HepG2 (cell line): Measurements from ENCODE around the gene USP20. TPM values are rescaled to one million over a fixed set of nuclear protein-coding genes. Genes with fewer than 3 reads are reported as not detected.

Experiments
- ATAC-seq: fragments of 200-7000 bp; cut with Tn5 transposase; 3 replicates; pipeline ENCODE4 v1.9.1; 2020; ENCODE audit warnings: mild to moderate bottlenecking, moderate library complexity
- BruUV-seq: library from RNA; stranded (reverse); fragments of 400-500 nt; replicated peaks from 2 replicates; lab custom pipeline; 2021; lab: Mats Ljungman, UMichigan
- CTCF ChIA-PET: fragments of 300-600 bp; formaldehyde crosslinking; extraction: SDS; loops from one replicate; lab custom pipeline; 2021; ENCODE audit warnings: low total read pairs, inconsistent platforms, low intra/inter-chr PET ratio; lab: Yijun Ruan, JAX
- POLR2A ChIA-PET: fragments of 350-600 bp; sonication (Branson Sonifier 250); formaldehyde crosslinking; loops from one replicate; lab custom pipeline; 2020; ENCODE audit warnings: antibody characterized with exemption, inconsistent platforms; lab: Yijun Ruan, JAX
- DNase-seq: peaks from one replicate; pipeline ENCODE4 v3.0.0-alpha.2; 2015; ENCODE audit warnings: low spot score
- FAIRE-seq: peaks from 3 replicates; lab custom pipeline; 2011; peaks lifted over from hg19 to GRCh38; lab: Jason Lieb, UNC
- H2AFZ ChIP-seq: one replicate; pipeline ENCODE4 v1.6.1; 2011; ENCODE audit warnings: low read length, inconsistent platforms
- H3K27ac ChIP-seq: fragments of 300-600 bp; 3 replicates; pipeline ENCODE4 v1.8.0; 2011; ENCODE audit warnings: mixed run types, mild to moderate bottlenecking, mixed read lengths, low read length, inconsistent platforms; ENCODE audit not compliant: insufficient read depth; ENCODE audit errors: extremely low read length
- H3K27me3 ChIP-seq, 2 experiments: fragments of 200-600 bp in 1 of 2; 2 replicates in 1 of 2; 3 replicates in 1 of 2; pipeline versions ENCODE4 v1.6.0 to v1.8.0; 2011; ENCODE audit warnings: low read length in 2 of 2, mild to moderate bottlenecking in 2 of 2, moderate library complexity in 2 of 2, inconsistent platforms in 1 of 2; ENCODE audit not compliant: insufficient read depth in 2 of 2, control insufficient read depth in 1 of 2
- H3K36me3 ChIP-seq, 2 experiments: fragments of 200-600 bp in 1 of 2; replicated peaks in 1 of 2; 2 replicates in 1 of 2; 3 replicates in 1 of 2; pipeline versions ENCODE4 v1.5.1 to v1.8.0; 2011; ENCODE audit warnings: low read length in 2 of 2, inconsistent platforms in 1 of 2; ENCODE audit not compliant: insufficient read depth in 2 of 2, control insufficient read depth in 1 of 2
- H3K4me1 ChIP-seq: 2 replicates; pipeline ENCODE4 v1.5.1; 2012; ENCODE audit warnings: low read length, inconsistent platforms; ENCODE audit not compliant: insufficient read depth
- H3K4me2 ChIP-seq: 2 replicates; pipeline ENCODE4 v1.6.0; 2011; ENCODE audit warnings: low read depth, low read length, inconsistent platforms
- H3K4me3 ChIP-seq, 3 experiments: fragments of 200-600 bp in 1 of 3; sonication (generic), shearing (Covaris generic) in 1 of 3; replicated peaks in 1 of 3; 2 replicates each; pipeline ENCODE4 v1.5.1; 2011 to 2016; ENCODE audit warnings: low read length in 3 of 3, inconsistent platforms in 2 of 3, low read depth in 2 of 3, mild to moderate bottlenecking in 2 of 3, control low read depth in 1 of 3, mixed read lengths in 1 of 3; ENCODE audit not compliant: insufficient read depth in 1 of 3
- H3K79me2 ChIP-seq: one replicate; pipeline ENCODE4 v1.6.1; 2011; ENCODE audit warnings: low read length, inconsistent platforms; ENCODE audit not compliant: insufficient read depth
- H3K9ac ChIP-seq: 2 replicates; pipeline ENCODE4 v1.6.0; 2011; ENCODE audit warnings: mild to moderate bottlenecking, low read depth, low read length, inconsistent platforms; ENCODE audit not compliant: insufficient read depth
- H3K9me3 ChIP-seq: 2 replicates; pipeline ENCODE4 v1.5.1; 2012; ENCODE audit warnings: mild to moderate bottlenecking, low read length
- H4K20me1 ChIP-seq: 2 replicates; pipeline ENCODE4 v1.6.0; 2011; ENCODE audit warnings: inconsistent platforms, mild to moderate bottlenecking, low read length, moderate library complexity; ENCODE audit not compliant: insufficient read depth
- JDP2 ChIP-seq: sonication (generic); formaldehyde crosslinking; IDR thresholded peaks from 2 replicates; pipeline ENCODE4 v1.8.1; 2022; ENCODE audit warnings: missing genetic modification reagents, borderline replicate concordance
- MTF2 ChIP-seq: sonication (generic); formaldehyde crosslinking; IDR thresholded peaks from 2 replicates; pipeline ENCODE4 v1.5.0; 2020; ENCODE audit warnings: missing genetic modification reagents, borderline replicate concordance
- TOE1 ChIP-seq: sonication (generic); formaldehyde crosslinking; IDR thresholded peaks from 2 replicates; pipeline ENCODE4 v1.4.0; 2020; ENCODE audit warnings: mild to moderate bottlenecking, missing genetic modification reagents
- YEATS2 ChIP-seq: sonication (generic); formaldehyde crosslinking; IDR thresholded peaks from 2 replicates; pipeline ENCODE4 v1.4.0; 2020; ENCODE audit warnings: missing genetic modification reagents, borderline replicate concordance
- ZC3H4 ChIP-seq: sonication (generic); formaldehyde crosslinking; IDR thresholded peaks from 2 replicates; pipeline ENCODE4 v1.4.0; 2020; ENCODE audit warnings: missing genetic modification reagents, borderline replicate concordance
- ZFP41 ChIP-seq: sonication (generic); formaldehyde crosslinking; IDR thresholded peaks from 2 replicates; pipeline ENCODE4 v1.4.0; 2020; ENCODE audit warnings: mild to moderate bottlenecking, missing genetic modification reagents, borderline replicate concordance
- ZNF264 ChIP-seq: sonication (generic); formaldehyde crosslinking; IDR thresholded peaks from 2 replicates; pipeline ENCODE4 v1.4.0; 2020; ENCODE audit warnings: missing genetic modification reagents
- ZNF280B ChIP-seq: sonication (generic); formaldehyde crosslinking; IDR thresholded peaks from 2 replicates; pipeline ENCODE4 v1.5.0; 2020; ENCODE audit warnings: missing genetic modification reagents, mild to moderate bottlenecking, borderline replicate concordance
- ZNF33A ChIP-seq: sonication (generic); formaldehyde crosslinking; IDR thresholded peaks from 2 replicates; pipeline ENCODE4 v1.5.1; 2020; ENCODE audit warnings: missing genetic modification reagents, mild to moderate bottlenecking, moderate library complexity, borderline replicate concordance
- WGBS: methylation state at CpG from one replicate; pipeline ENCODE4 v1.1.6; 2017; ENCODE audit warnings: low lambda C conversion rate; 5-methylcytosine and 5-hydroxymethylcytosine counted together
- in situ Hi-C: cut with HindIII; loops from 2 replicates; pipeline ENCODE4 v1.10.0; 2017; ENCODE audit warnings: low pct_unique_long_range_greater_than_20kb; ENCODE audit not compliant: extremely low pct_ligation_motif_present
- intact Hi-C: fragments of 100-400 bp; cut with micrococcal nuclease; formaldehyde crosslinking; loops from one replicate; pipeline ENCODE4 v1.10.0; 2022; ENCODE audit not compliant: unreplicated experiment
- polyA plus RNA-seq, 8 experiments: library from polyadenylated mRNA; depleted of rRNA in 3 of 8; stranded (reverse) in 7 of 8; unstranded in 1 of 8; fragments of >200 nt; fragmentation: Illumina TruSeq in 4 of 8; extraction: Trizol in 4 of 8; gene quantifications; 2 replicates each; pipeline versions ENCODE4 v1.2.1 to v1.2.3, GENCODE V29; 2011 to 2016; ENCODE audit warnings: low read depth in 4 of 8, missing spikeins in 1 of 8, mixed read lengths in 1 of 8; ENCODE audit not compliant: insufficient read depth in 1 of 8
- total RNA-seq, 5 experiments: library from RNA; depleted of rRNA; stranded (reverse); fragments of >200 nt; fragmentation: Illumina TruSeq; extraction: Trizol; gene quantifications; 2 replicates each; pipeline ENCODE4 v1.2.3, GENCODE V29; 2016; ENCODE audit warnings: low read depth in 1 of 5

Gene USP20
- total and polyA plus RNA-seq, 2 of the 13 experiments (the other 11 are each of a cell fraction or from before 2014, with no cell fraction given): 4.4 to 5.9 TPM

DNA sequence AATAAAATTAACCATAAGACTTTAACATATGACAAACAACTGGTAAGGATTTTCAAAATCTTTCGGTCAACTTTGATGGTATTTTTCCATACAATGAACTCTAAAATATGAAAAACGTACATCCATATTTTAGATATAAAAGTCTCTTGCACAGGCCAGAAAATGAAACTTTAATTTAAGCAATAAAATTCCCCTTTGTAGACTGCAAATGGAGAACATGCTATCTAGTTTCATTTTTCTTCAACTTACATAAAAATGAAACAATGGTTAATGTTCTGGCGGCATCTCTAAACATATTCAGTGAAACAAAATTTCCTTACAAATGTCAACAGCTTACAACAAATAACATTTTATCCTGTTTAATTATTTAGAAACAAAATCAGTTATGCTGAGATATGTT is 84.0 kb downstream of the USP20 start:
- Histone ChIP-seq H3K27ac (no peak overlapping the region), H3K36me3 (peaks cover 3 to 13% of the 10 kb centered on the region in 2 experiments; a peak in 3 of 5 replicates), H3K4me1 (0 out of 2 replicates have a peak, but pooled peaks cover 1% of the 10 kb centered on the region), H2AFZ (no peak overlapping the region), H3K4me3 (no peak overlapping the region), H4K20me1 (no peaks in the 10 kb centered on the region), H3K79me2 (no peaks in the 10 kb centered on the region), H3K9ac (no peak overlapping the region), H3K9me3 (no peaks in the 10 kb centered on the region), H3K27me3 (no peaks in the 10 kb centered on the region), H3K4me2 (no peak overlapping the region)
- no peak for ATAC-seq
- CTCF ChIA-PET: no interaction called here
- no peak for FAIRE-seq
- POLR2A ChIA-PET: no interaction called here
- no peak for DNase-seq
- WGBS: 63% methylated on average over 3 of the region's 3 CpGs
- BruUV-seq: no TSS peak
- intact Hi-C loops: no loop called here
- TF ChIP-seq TOE1 (CRISPR knock-in tag) (no peak), ZNF33A (CRISPR knock-in tag) (no peak), MTF2 (CRISPR knock-in tag) (no peak), YEATS2 (CRISPR knock-in tag) (no peak), ZFP41 (CRISPR knock-in tag) (no peak), JDP2 (CRISPR knock-in tag) (no peak), ZNF264 (CRISPR knock-in tag) (no peak), ZNF280B (CRISPR knock-in tag) (no peak), ZC3H4 (no peak)
- in situ Hi-C loops: no loop called here
